VCaP (cell line): ENCODE data around the gene COG5.

Experiments used
- H3K27ac ChIP-seq: fragments of 450-650 bp; 2 replicates; pipeline ENCODE4 v1.5.1; 2017
- CTCF ChIP-seq: fragments of 450-650 bp; conservative IDR thresholded peaks from 2 replicates; pipeline ENCODE4 v1.5.1; 2017; ENCODE audit warnings: mild to moderate bottlenecking, moderate library complexity

The COG5 gene

DNA sequence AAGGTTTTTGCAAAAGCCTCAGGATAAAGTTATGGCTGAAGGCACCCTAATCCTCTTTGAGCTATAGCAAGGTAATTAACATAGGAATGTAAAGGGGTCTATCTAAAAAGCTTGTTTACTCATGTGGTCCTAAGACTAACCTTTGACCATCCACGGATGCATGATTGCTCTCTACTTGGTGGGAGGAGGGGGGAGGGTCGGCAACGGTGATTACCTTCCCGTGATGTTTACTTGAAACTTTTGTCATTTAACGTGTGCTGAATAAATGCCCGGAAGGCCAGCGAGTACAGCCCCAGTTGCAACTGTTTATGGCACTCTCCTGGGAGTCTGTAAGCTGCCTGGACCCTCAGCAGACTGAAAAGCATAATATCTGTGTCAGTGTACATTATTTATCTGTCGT is 172.8 kb downstream of the COG5 start:
- no peak for TF ChIP-seq CTCF
- H3K27ac ChIP-seq: no peak overlapping the region

- no peak overlapping the region for H3K27ac ChIP-seq
- TF ChIP-seq CTCF: no peak
Observed at GRCh38 chr7:107388604-107389003, 175.1 kb downstream of the COG5 start.

GRCh38 chr7:107387573-107388219 is 176.0 kb downstream of the COG5 start:
- no peak overlapping the region for H3K27ac ChIP-seq

GRCh38 chr7:107387128-107387527 is 176.6 kb downstream of the COG5 start:
- TF ChIP-seq CTCF: no peak
- H3K27ac ChIP-seq: no peak overlapping the region

More at GRCh38 chr7:107387573-107388219, 176.0 kb downstream of the COG5 start:
- TF ChIP-seq CTCF: no peak

DNA sequence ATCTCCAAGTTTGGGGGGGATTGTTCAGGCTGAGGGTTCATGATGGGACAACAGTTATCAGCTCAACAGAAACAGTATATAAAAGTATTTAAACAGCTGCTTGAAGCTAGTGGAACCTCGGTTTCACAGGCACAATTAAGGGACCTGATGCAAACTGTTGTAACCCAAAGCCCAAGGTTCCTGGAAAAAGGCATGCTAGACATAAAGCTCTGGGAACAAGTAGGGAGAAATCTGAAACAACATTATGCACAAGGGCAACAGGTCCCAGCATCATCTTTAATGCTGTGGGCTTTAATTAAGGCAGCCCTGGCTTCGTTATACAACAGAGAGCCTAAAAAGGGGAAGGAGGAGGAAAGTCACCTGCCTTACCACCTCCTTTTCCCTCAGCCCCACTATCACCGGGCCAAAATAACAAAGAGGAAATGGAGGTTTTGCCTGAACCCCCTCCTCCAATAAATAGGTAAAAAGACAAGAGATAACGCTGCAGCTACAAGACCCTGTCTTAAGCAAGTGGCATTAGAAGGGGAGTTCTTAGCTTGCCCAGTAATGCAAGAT is 177.1 kb downstream of the COG5 start:
- H3K27ac ChIP-seq: no peak overlapping the region

DNA sequence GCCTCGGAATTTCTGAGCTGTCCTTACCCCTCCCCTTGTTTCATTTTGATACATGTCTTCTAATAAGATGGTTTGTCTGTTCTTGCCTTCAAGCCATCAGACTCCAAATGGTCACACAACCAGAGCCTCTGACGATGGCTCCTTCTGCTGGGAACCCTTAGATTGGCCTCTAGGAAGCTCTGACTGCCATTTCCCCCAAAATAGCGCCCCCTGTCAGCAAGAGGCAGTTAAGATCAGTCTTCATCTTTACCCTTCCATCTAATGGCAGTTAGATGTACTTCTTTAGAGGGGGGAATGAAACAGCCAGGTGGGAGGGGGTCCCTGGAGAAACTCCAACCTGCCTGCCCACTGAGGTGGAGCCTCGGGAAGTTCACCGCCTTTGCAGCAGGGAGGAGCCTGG is 179.7 kb downstream of the COG5 start:
- H3K27ac ChIP-seq: no peak overlapping the region
- no peak for TF ChIP-seq CTCF

More for the DNA sequence above, 177.1 kb downstream of the COG5 start:
- no peak for TF ChIP-seq CTCF

GRCh38 chr7:107383203-107383602 is 180.5 kb downstream of the COG5 start:
- TF ChIP-seq CTCF: no peak
- H3K27ac ChIP-seq: no peak overlapping the region
